22Rv1 (cell line): ENCODE measurements around the gene NEB.

ENCODE experiments used
- H3K27ac ChIP-seq: fragments of 450-650 bp; 2 replicates; pipeline ENCODE4 v1.5.1; 2017
- CTCF ChIP-seq: fragments of 450-650 bp; IDR thresholded peaks from 2 replicates; pipeline ENCODE4 v1.5.1; 2017; ENCODE audit warnings: mild to moderate bottlenecking
- ZFX ChIP-seq: fragments of 450-650 bp; IDR thresholded peaks from 2 replicates; pipeline ENCODE4 v1.6.1; 2017; ENCODE audit warnings: antibody characterized with exemption, borderline replicate concordance

Gene NEB

GRCh38 chr2:151486053-151486452, 248.2 kb downstream of the NEB start:
- TF ChIP-seq ZFX (no peak), CTCF (no peak)
- H3K27ac ChIP-seq: no peak overlapping the region

GRCh38 chr2:151484100-151484499, 250.2 kb downstream of the NEB start:
- TF ChIP-seq CTCF (no peak), ZFX (no peak)

GRCh38 chr2:151483546-151483945, 250.7 kb downstream of the NEB start:
- no peak for TF ChIP-seq CTCF
- TF ChIP-seq ZFX: no peak
- no peak overlapping the region for H3K27ac ChIP-seq

More at GRCh38 chr2:151484100-151484499, 250.2 kb downstream of the NEB start:
- no peak overlapping the region for H3K27ac ChIP-seq

- TF ChIP-seq ZFX: no peak
- no peak for TF ChIP-seq CTCF
- H3K27ac ChIP-seq: no peak overlapping the region
Measured at GRCh38 chr2:151482171-151482725, 252.0 kb downstream of the NEB start.

- TF ChIP-seq CTCF: no peak
- no peak for TF ChIP-seq ZFX
- no peak overlapping the region for H3K27ac ChIP-seq
Measured at GRCh38 chr2:151481744-151482143, 252.5 kb downstream of the NEB start.

- no peak for TF ChIP-seq ZFX
- no peak for TF ChIP-seq CTCF
- no peak overlapping the region for H3K27ac ChIP-seq
Measured at GRCh38 chr2:151478011-151478410, 256.3 kb downstream of the NEB start.

- TF ChIP-seq CTCF: no peak
- TF ChIP-seq ZFX: no peak
- no peak overlapping the region for H3K27ac ChIP-seq
Measured at GRCh38 chr2:151476287-151476686, 258.0 kb downstream of the NEB start.
